GM12801 (cell line): ENCODE results near the gene EP300.

Experiments
- CTCF ChIP-seq: IDR thresholded peaks from one replicate; pipeline ENCODE4 v1.5.1; 2011; ENCODE audit warnings: control low read depth; ENCODE audit not compliant: insufficient read length; ENCODE audit errors: extremely low read depth

The EP300 gene

GRCh38 chr22:41096841-41097240 is 4.4 kb downstream of the EP300 start:
- no peak for TF ChIP-seq CTCF

GRCh38 chr22:41099036-41099435 is 6.6 kb downstream of the EP300 start:
- TF ChIP-seq CTCF: no peak

GRCh38 chr22:41106122-41106968 is 14.0 kb downstream of the EP300 start:
- no peak for TF ChIP-seq CTCF

- TF ChIP-seq CTCF: no peak
Measured at GRCh38 chr22:41110968-41111367, 18.6 kb downstream of the EP300 start.

GRCh38 chr22:41116342-41116741 is 23.9 kb downstream of the EP300 start:
- no peak for TF ChIP-seq CTCF

- no peak for TF ChIP-seq CTCF
Measured at GRCh38 chr22:41117127-41117965, 25.0 kb downstream of the EP300 start.

- no peak for TF ChIP-seq CTCF
Measured at GRCh38 chr22:41123151-41123550, 30.8 kb downstream of the EP300 start.
